Measurements from ENCODE around the gene DDI2. TPM values are rescaled to one million over a fixed set of nuclear protein-coding genes. Genes with fewer than 3 reads are reported as not detected.

Gene DDI2
- total and polyA plus RNA-seq, 11 donors, result 6.2 to 33.5 (median 21.8) TPM

DNA sequence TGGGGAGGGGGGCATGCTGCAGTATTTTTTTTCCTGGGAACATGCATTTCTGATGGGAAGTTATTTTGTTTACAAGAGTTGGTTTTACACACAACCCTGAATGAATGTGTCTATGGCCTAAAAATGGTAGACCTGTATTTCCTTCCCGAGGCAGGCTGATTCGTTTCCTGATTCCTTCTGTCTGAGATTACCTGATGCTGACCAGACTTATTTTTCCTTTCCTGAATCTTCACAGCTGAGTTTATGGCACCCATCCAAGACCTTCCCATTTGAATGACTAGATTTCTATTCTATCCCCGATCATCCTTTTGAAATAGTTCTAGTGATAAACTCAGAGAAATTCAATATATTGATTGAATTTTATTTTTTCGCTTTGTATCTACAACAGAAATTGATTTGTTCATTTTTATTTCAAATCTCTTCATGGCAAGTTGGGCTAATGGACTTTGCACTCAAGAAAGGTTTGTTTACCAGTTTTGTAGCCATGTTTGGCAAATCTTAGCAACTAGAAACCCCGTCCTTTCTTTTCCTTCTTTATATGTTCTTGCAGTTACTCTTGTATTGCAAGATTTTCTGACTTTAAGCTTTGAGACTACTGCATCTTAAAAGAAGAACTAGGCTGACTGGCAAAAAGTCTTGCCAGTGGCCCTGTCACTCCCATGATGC is 51.0 kb downstream of the DDI2 start:
- ATAC-seq (no peak), DNase-seq (no peak)
- H3K4me1 ChIP-seq, result peaks cover 0 to 14% (median 0%) of the 10 kb centered on the region in 12 donors
- H3K9me3 ChIP-seq, result no peaks in the 10 kb centered on the region
- H3K27me3 ChIP-seq, result no peaks in the 10 kb centered on the region
- no peak overlapping the region for H3K4me3 ChIP-seq
- no peaks in the 10 kb centered on the region for H3K36me3 ChIP-seq
- intact Hi-C loops (cut with DNase I), result no loop called here
- TF ChIP-seq POLR2A (IDR thresholded peaks at IDR 0.05), result no peak
- TF ChIP-seq, protein P1, sequence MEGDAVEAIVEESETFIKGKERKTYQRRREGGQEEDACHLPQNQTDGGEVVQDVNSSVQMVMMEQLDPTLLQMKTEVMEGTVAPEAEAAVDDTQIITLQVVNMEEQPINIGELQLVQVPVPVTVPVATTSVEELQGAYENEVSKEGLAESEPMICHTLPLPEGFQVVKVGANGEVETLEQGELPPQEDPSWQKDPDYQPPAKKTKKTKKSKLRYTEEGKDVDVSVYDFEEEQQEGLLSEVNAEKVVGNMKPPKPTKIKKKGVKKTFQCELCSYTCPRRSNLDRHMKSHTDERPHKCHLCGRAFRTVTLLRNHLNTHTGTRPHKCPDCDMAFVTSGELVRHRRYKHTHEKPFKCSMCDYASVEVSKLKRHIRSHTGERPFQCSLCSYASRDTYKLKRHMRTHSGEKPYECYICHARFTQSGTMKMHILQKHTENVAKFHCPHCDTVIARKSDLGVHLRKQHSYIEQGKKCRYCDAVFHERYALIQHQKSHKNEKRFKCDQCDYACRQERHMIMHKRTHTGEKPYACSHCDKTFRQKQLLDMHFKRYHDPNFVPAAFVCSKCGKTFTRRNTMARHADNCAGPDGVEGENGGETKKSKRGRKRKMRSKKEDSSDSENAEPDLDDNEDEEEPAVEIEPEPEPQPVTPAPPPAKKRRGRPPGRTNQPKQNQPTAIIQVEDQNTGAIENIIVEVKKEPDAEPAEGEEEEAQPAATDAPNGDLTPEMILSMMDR (IDR thresholded peaks at IDR 0.05), result no peak
- no peak overlapping the region for H3K27ac ChIP-seq
- WGBS, 4 donors, result 53 to 57% (median 55%) methylated on average over 5 of the region's 5 CpGs

DNA sequence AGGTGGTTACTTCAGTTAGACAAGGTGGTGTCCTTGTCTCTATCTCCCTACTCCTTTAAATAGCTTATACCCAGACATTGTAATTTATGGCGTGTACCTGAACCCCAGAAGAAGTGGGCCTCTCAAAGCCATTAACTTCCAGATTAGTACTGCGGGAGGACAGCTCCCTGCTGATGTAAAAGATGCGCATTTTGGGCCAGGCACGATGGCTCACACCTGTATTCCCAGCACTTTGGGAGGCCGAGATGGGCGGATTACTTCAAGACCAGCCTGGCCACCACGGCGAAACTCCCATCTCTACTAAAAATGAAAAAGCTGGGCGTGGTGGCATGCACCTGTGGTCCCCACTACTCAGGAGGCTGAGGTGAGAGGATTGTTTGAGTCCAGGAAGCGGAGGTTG is 51.8 kb downstream of the DDI2 start:
- Histone ChIP-seq H3K36me3 (no peaks in the 10 kb centered on the region), H3K4me1 (peaks cover 0 to 14% (median 0%) of the 10 kb centered on the region in 12 donors), H3K9me3 (no peaks in the 10 kb centered on the region), H3K4me3 (no peak overlapping the region), H3K27me3 (no peaks in the 10 kb centered on the region), H3K27ac (no peak overlapping the region)
- ATAC-seq (no peak), DNase-seq (no peak)
- intact Hi-C loops (cut with DNase I), result no loop called here
- TF ChIP-seq, protein P1 (IDR thresholded peaks at IDR 0.05), result no peak
- no peak for TF ChIP-seq POLR2A (IDR thresholded peaks at IDR 0.05)
- WGBS, 4 donors, result 90 to 95% (median 92%) methylated on average over 10 of the region's 10 CpGs

DNA sequence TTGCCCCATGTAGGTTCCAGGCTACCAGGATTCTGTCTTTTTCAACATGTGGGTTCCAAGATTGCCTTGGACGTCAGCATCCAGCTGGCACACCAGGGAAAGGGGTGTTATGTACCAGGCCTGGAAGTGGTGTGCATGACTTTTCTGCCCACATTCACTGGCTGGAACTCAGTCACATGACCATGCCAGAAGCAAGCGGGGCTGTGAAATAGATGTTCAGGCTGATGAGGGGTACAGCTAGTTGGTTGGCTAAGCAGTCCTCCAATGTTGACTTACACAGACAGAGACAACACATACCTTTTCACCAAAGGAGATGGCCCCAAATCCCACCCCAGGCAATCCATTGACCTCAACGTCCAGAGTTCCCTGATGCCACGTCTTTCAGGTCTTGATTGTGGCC is 52.6 kb downstream of the DDI2 start:
- TF ChIP-seq POLR2A (IDR thresholded peaks at IDR 0.05), result no peak
- TF ChIP-seq, protein P1 (IDR thresholded peaks at IDR 0.05), result no peak
- Histone ChIP-seq H3K4me1 (peaks cover 0 to 14% (median 0%) of the 10 kb centered on the region in 12 donors), H3K4me3 (no peak overlapping the region), H3K27me3 (no peaks in the 10 kb centered on the region), H3K9me3 (no peaks in the 10 kb centered on the region), H3K27ac (no peak overlapping the region), H3K36me3 (no peaks in the 10 kb centered on the region)
- ATAC-seq (no peak), DNase-seq (no peak)
- intact Hi-C loops (cut with DNase I), result no loop called here
- 63 to 78% (median 77%) methylated on average over 4 of the region's 4 CpGs for WGBS, 4 donors

DNA sequence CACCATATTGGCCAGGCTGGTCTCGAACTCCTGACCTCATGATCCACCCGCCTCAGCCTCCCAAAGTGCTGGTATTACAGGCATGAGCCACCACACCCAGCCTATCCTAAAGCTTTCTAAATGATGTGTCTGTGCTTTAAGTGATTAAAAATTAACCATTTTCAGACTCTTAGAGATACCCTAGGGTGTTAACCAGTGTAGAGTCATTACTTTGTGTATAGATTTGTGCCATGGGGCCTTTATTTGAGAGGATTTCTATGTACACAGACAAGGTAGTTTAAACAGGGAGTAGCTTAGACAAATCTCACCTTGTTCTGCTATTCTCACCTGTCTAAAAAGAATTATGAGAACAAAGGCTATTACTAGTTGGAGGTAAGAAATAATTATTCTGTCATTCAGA is 54.2 kb downstream of the DDI2 start:
- Histone ChIP-seq H3K27me3 (no peaks in the 10 kb centered on the region), H3K27ac (no peak overlapping the region), H3K36me3 (no peaks in the 10 kb centered on the region), H3K4me3 (no peak overlapping the region), H3K4me1 (peaks cover 0 to 22% (median 0%) of the 10 kb centered on the region in 12 donors), H3K9me3 (no peaks in the 10 kb centered on the region)
- 95 to 100% (median 96%) methylated on average over 2 of the region's 2 CpGs for WGBS, 4 donors
- intact Hi-C loops (cut with DNase I), result no loop called here
- TF ChIP-seq, protein P1 (IDR thresholded peaks at IDR 0.05), result no peak
- no peak for TF ChIP-seq POLR2A (IDR thresholded peaks at IDR 0.05)
- DNase-seq, result no peak
- ATAC-seq, result no peak

All from heart left ventricle (tissue), 16 donors.